ENCODE data around the gene ENTHD1.

ENTHD1 gene, protein sequence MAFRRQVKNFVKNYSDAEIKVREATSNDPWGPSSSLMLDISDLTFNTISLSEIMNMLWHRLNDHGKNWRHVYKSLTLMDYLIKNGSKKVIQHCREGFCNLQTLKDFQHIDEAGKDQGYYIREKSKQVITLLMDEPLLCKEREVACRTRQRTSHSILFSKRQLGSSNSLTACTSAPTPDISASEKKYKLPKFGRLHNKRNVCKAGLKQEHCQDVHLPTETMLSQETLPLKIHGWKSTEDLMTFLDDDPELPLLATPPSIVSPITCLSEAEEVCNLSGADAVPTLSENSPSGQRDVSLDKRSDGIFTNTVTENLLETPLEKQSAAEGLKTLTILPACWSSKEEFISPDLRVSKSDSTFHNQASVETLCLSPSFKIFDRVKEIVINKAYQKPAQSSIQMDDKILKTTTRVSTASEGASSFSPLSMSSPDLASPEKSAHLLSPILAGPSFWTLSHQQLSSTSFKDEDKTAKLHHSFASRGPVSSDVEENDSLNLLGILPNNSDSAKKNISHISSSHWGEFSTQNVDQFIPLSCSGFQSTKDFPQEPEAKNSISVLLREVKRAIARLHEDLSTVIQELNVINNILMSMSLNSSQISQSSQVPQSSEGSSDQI

DNA sequence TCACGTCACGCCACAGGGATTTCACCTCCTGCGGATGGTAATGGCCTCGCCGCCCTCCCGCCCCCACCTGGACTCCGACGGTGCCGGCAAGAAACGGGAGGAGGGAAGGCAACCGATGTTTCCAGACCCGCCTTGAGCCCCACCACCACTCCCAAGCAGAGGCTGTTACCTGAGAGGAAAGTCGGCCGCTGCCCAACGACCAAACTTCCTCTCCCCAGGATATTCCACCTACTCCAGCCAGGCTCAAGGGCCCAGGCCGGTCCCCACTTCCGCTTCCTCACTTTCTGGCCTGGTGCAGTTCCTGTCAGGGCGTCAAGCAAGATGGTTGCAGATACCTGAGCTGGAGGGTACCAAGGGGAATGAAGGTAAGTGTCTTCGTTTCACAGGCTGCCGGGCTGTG lies at the start of gene ENTHD1:
Gene ENTHD1 (minus strand): TSS at position 235 of the 400 bp plus-strand sequence. CDS start 6,012 bp downstream, outside the sequence.
- no peak within 1 kb of the TSS for H3K4me3 ChIP-seq (ENCODE audit: low read depth, low read length)

GRCh38 chr22:39943337-39943736 lies 49.8 kb upstream of the ENTHD1 start:
- TF ChIP-seq, protein P1, sequence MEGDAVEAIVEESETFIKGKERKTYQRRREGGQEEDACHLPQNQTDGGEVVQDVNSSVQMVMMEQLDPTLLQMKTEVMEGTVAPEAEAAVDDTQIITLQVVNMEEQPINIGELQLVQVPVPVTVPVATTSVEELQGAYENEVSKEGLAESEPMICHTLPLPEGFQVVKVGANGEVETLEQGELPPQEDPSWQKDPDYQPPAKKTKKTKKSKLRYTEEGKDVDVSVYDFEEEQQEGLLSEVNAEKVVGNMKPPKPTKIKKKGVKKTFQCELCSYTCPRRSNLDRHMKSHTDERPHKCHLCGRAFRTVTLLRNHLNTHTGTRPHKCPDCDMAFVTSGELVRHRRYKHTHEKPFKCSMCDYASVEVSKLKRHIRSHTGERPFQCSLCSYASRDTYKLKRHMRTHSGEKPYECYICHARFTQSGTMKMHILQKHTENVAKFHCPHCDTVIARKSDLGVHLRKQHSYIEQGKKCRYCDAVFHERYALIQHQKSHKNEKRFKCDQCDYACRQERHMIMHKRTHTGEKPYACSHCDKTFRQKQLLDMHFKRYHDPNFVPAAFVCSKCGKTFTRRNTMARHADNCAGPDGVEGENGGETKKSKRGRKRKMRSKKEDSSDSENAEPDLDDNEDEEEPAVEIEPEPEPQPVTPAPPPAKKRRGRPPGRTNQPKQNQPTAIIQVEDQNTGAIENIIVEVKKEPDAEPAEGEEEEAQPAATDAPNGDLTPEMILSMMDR (IDR thresholded peaks at IDR 0.05; ENCODE audit: low read depth, low read length, missing control alignments) = no peak
- no peak for DNase-seq (ENCODE audit: low read depth)
- no peak overlapping the region for H3K4me3 ChIP-seq (ENCODE audit: low read depth, low read length)
- in situ Hi-C loops (cut with HindIII; ENCODE audit: low sequenced_read_pairs) = no loop called here

More for the DNA sequence above, at the start of gene ENTHD1:
- TF ChIP-seq, protein P1 (IDR thresholded peaks at IDR 0.05; ENCODE audit: low read depth, low read length, missing control alignments) = no peak
- DNase-seq (ENCODE audit: low read depth) = no peak
- in situ Hi-C loops (cut with HindIII; ENCODE audit: low sequenced_read_pairs) = no loop called here

GRCh38 chr22:39942439-39943230 lies 49.1 kb upstream of the ENTHD1 start:
- H3K4me3 ChIP-seq (ENCODE audit: low read depth, low read length) = no peak overlapping the region
- no peak for DNase-seq (ENCODE audit: low read depth)
- in situ Hi-C loops (cut with HindIII; ENCODE audit: low sequenced_read_pairs) = no loop called here
- TF ChIP-seq, protein P1 (IDR thresholded peaks at IDR 0.05; ENCODE audit: low read depth, low read length, missing control alignments) = no peak

DNA sequence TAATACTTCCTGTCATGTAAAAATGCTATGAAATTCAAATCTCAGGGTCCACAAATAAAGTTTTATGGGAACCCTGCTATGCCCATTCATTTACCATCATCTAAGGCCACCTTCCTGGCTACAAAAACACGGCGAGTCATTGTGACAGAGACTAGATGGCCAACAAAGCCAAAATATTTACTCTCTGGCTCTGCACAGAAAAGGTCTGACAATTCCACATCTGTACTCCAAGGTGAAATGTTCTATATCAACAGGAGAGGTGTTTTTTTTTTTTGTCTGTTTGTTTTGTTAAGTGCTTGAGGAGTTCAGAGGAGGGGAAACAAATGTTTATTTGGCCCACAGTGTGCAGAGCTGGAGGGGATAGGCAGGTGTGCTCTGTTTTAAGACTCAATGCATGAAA lies 48.0 kb upstream of the ENTHD1 start:
- H3K4me3 ChIP-seq (ENCODE audit: low read depth, low read length) = no peak overlapping the region
- no peak for DNase-seq (ENCODE audit: low read depth)
- TF ChIP-seq, protein P1 (IDR thresholded peaks at IDR 0.05; ENCODE audit: low read depth, low read length, missing control alignments) = no peak
- in situ Hi-C loops (cut with HindIII; ENCODE audit: low sequenced_read_pairs) = no loop called here

GRCh38 chr22:39940757-39941305 lies 47.3 kb upstream of the ENTHD1 start:
- in situ Hi-C loops (cut with HindIII; ENCODE audit: low sequenced_read_pairs) = no loop called here
- TF ChIP-seq, protein P1 (IDR thresholded peaks at IDR 0.05; ENCODE audit: low read depth, low read length, missing control alignments) = no peak

GRCh38 chr22:39939830-39940229 lies 46.3 kb upstream of the ENTHD1 start:
- in situ Hi-C loops (cut with HindIII; ENCODE audit: low sequenced_read_pairs) = no loop called here
- no peak for DNase-seq (ENCODE audit: low read depth)
- no peak overlapping the region for H3K4me3 ChIP-seq (ENCODE audit: low read depth, low read length)
- TF ChIP-seq, protein P1 (IDR thresholded peaks at IDR 0.05; ENCODE audit: low read depth, low read length, missing control alignments) = no peak

More at GRCh38 chr22:39940757-39941305, 47.3 kb upstream of the ENTHD1 start:
- no peak for DNase-seq (ENCODE audit: low read depth)
- no peak overlapping the region for H3K4me3 ChIP-seq (ENCODE audit: low read depth, low read length)
